GM19463 (cell line): Measurements from ENCODE around the gene JAKMIP3.

Source experiments
- ATAC-seq: cut with Tn5 transposase; IDR thresholded peaks from one replicate; pipeline ENCODE4 v1.9.1; 2021; ENCODE audit warnings: mild to moderate bottlenecking, moderate library complexity; ENCODE audit not compliant: unreplicated experiment

Gene JAKMIP3

GRCh38 chr10:132110111-132110521 is 44.4 kb downstream of the JAKMIP3 start:
- ATAC-seq = no peak

- no peak for ATAC-seq
Measured at GRCh38 chr10:132110713-132111112, 45.0 kb downstream of the JAKMIP3 start.

GRCh38 chr10:132111121-132111731 is 45.5 kb downstream of the JAKMIP3 start:
- ATAC-seq = no peak

- ATAC-seq = no peak
Measured at GRCh38 chr10:132111871-132112341, 46.2 kb downstream of the JAKMIP3 start.

- ATAC-seq = no peak
Measured at GRCh38 chr10:132112611-132113010, 46.9 kb downstream of the JAKMIP3 start.

GRCh38 chr10:132113206-132113605 is 47.5 kb downstream of the JAKMIP3 start:
- no peak for ATAC-seq

- no peak for ATAC-seq
Measured at GRCh38 chr10:132113766-132114365, 48.1 kb downstream of the JAKMIP3 start.

- ATAC-seq = no peak
Measured at GRCh38 chr10:132114953-132115520, 49.3 kb downstream of the JAKMIP3 start.
